ENCODE results near the gene PLET1. TPM values are rescaled to one million over a fixed set of nuclear protein-coding genes. Genes with fewer than 3 reads are reported as not detected.

Gene PLET1
- total RNA-seq, 4 donors from 2014 or later, result not detected

DNA sequence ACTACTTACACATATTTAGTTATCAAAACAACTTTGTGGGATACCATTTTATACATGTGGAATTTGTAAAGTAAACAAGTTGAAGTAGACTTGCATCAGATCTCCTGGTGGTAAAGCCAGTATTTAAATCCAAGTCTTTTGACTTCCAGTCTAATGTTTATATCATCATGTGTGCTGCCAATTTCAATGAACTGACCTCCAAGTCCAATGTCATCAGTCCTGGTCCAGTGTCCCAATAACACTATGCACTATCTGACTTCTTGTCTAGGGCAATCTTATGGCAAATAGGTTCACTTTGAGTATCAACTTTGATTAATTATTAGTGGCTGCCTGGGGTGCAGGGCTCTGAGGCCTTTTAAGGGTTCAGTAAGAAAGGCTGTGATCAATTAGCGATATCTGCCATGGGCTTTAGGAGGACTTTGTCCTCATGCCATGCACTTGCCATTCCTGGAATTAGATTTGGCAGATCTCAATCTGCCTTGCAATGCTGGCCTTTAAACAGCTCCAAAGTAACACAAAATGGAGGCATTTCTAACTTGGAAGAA is 44.0 kb downstream of the PLET1 start:
- H3K36me3 ChIP-seq, result peaks cover 0 to 14% (median 0%) of the 10 kb centered on the region in 3 donors
- no peak overlapping the region for H3K4me3 ChIP-seq
- H3K27ac ChIP-seq, result no peak overlapping the region
- 96 to 100% methylated on average over 1 of the region's 1 CpG for WGBS, 2 donors
- DNase-seq (ENCODE audit: low spot score in 2 of 2), result no peak
- H3K4me1 ChIP-seq, result no peaks in the 10 kb centered on the region
- TF ChIP-seq EP300 (IDR thresholded peaks at IDR 0.05), result no peak
- TF ChIP-seq POLR2A (IDR thresholded peaks at IDR 0.05), result no peak
- TF ChIP-seq, protein P1, sequence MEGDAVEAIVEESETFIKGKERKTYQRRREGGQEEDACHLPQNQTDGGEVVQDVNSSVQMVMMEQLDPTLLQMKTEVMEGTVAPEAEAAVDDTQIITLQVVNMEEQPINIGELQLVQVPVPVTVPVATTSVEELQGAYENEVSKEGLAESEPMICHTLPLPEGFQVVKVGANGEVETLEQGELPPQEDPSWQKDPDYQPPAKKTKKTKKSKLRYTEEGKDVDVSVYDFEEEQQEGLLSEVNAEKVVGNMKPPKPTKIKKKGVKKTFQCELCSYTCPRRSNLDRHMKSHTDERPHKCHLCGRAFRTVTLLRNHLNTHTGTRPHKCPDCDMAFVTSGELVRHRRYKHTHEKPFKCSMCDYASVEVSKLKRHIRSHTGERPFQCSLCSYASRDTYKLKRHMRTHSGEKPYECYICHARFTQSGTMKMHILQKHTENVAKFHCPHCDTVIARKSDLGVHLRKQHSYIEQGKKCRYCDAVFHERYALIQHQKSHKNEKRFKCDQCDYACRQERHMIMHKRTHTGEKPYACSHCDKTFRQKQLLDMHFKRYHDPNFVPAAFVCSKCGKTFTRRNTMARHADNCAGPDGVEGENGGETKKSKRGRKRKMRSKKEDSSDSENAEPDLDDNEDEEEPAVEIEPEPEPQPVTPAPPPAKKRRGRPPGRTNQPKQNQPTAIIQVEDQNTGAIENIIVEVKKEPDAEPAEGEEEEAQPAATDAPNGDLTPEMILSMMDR (IDR thresholded peaks at IDR 0.05), result no peak
- H3K27me3 ChIP-seq, result no peaks in the 10 kb centered on the region
- H3K9me3 ChIP-seq, result no peaks in the 10 kb centered on the region

DNA sequence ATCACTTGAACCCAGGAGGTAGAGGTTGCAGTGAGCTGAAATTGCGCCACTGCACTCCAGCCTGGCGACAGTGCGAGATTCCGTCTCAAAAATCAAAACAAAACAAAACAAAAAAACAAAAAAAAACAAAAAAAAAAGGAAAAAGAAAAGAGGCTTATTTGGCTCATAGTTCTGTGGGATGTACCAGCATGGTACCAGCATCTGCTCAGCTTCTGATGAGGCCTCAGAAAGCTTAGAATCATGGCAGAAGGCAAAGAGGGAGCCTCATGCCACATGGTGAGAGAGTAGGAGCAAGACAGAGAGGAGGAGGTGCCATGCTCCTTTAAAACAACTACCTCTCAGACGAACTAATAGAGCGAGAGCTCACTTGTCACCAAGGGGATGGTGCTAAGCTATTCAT is 45.0 kb downstream of the PLET1 start:
- TF ChIP-seq POLR2A (IDR thresholded peaks at IDR 0.05) (no peak), EP300 (IDR thresholded peaks at IDR 0.05) (no peak)
- TF ChIP-seq, protein P1 (IDR thresholded peaks at IDR 0.05), result no peak
- H3K27ac ChIP-seq, result no peak overlapping the region
- H3K27me3 ChIP-seq, result no peaks in the 10 kb centered on the region
- no peak overlapping the region for H3K4me3 ChIP-seq
- H3K4me1 ChIP-seq, result no peaks in the 10 kb centered on the region
- no peak for DNase-seq (ENCODE audit: low spot score in 2 of 2)
- H3K9me3 ChIP-seq, result no peaks in the 10 kb centered on the region
- peaks cover 0 to 14% (median 0%) of the 10 kb centered on the region in 3 donors for H3K36me3 ChIP-seq
- WGBS, 2 donors, result 85 to 89% methylated on average over 6 of the region's 6 CpGs

DNA sequence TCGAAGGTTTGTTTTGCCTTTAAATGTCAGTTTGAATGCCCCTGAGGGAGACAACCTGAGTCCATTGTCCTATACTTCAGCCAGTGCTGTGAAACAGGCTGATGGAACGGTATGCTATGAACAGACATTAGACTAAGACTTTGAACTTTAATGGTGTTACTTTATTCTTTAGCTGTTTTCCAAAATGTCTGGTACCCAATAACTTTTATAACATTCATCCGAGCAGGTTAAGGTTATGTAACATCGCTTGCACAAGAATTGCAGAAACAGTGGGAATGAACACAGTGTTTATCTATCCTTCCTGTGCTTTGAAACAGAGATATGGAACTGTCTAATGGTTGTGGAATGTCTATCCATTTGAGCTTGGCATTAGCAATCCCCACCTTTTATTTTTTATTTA is 46.9 kb downstream of the PLET1 start:
- DNase-seq (ENCODE audit: low spot score in 2 of 2), result no peak
- no peak overlapping the region for H3K27ac ChIP-seq
- no peaks in the 10 kb centered on the region for H3K9me3 ChIP-seq
- WGBS, 2 donors, result 87 to 89% methylated on average over 4 of the region's 4 CpGs
- no peaks in the 10 kb centered on the region for H3K4me1 ChIP-seq
- H3K4me3 ChIP-seq, result no peak overlapping the region
- peaks cover 0 to 14% (median 0%) of the 10 kb centered on the region in 3 donors for H3K36me3 ChIP-seq
- TF ChIP-seq POLR2A (IDR thresholded peaks at IDR 0.05) (no peak), EP300 (IDR thresholded peaks at IDR 0.05) (no peak)
- TF ChIP-seq, protein P1 (IDR thresholded peaks at IDR 0.05), result no peak
- no peaks in the 10 kb centered on the region for H3K27me3 ChIP-seq

DNA sequence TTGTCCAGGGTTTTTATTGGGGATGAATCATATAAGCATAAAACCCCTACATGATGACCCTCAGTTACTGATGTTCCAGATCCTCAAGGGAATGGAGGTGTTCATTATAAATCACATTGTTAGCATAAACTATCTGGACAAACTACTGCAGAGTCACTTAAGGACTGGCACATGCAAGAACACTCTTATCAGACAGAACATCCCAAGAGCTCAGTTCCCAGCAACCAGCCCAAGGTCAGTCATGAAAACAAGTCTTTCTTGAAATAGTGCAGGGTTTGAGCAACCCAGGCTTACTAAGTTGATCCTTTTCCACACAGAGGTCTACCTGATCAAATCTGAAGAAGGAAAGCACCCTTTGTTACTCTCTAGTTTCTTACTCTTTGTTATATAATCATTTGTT is 48.0 kb downstream of the PLET1 start:
- H3K4me3 ChIP-seq, result no peak overlapping the region
- H3K27ac ChIP-seq, result no peak overlapping the region
- H3K36me3 ChIP-seq, result peaks cover 0 to 8% (median 0%) of the 10 kb centered on the region in 3 donors
- no peaks in the 10 kb centered on the region for H3K9me3 ChIP-seq
- no peaks in the 10 kb centered on the region for H3K4me1 ChIP-seq
- DNase-seq (ENCODE audit: low spot score in 2 of 2), result no peak
- TF ChIP-seq EP300 (IDR thresholded peaks at IDR 0.05) (no peak), POLR2A (IDR thresholded peaks at IDR 0.05) (no peak)
- TF ChIP-seq, protein P1 (IDR thresholded peaks at IDR 0.05), result no peak
- no peaks in the 10 kb centered on the region for H3K27me3 ChIP-seq

DNA sequence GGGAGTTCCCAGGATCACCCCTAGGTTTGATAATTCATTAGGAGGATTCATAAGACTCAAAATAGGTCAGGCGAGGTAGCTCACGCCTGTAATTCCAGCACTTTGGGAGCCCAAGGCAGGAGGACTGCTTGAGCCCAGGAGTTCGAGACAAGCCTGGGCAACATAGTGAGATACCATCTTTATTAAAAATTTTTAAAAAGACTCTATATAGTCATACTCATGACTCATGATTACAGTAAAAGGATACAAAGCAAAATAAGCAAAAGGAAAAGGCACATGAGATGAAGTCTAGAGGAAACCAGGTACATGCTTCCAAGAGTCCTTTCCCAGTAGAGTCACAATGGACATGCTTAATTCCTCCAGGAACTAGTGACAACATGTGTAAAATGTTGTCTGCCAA is 48.4 kb downstream of the PLET1 start:
- Histone ChIP-seq H3K27me3 (no peaks in the 10 kb centered on the region), H3K4me3 (no peak overlapping the region), H3K27ac (no peak overlapping the region), H3K4me1 (no peaks in the 10 kb centered on the region), H3K36me3 (peaks cover 0 to 5% (median 0%) of the 10 kb centered on the region in 3 donors), H3K9me3 (no peaks in the 10 kb centered on the region)
- 77 to 94% methylated on average over 3 of the region's 3 CpGs for WGBS, 2 donors
- no peak for DNase-seq (ENCODE audit: low spot score in 2 of 2)
- TF ChIP-seq EP300 (IDR thresholded peaks at IDR 0.05) (no peak), POLR2A (IDR thresholded peaks at IDR 0.05) (no peak)
- TF ChIP-seq, protein P1 (IDR thresholded peaks at IDR 0.05), result no peak

All from tibial nerve (tissue), 4 donors.